Colonic mucosa (tissue), 4 donors: Measurements from ENCODE around the gene NTHL1. TPM values are rescaled to one million over a fixed set of nuclear protein-coding genes. Genes with fewer than 3 reads are reported as not detected.

ENCODE experiments used
- DNase-seq: peaks from one replicate; pipeline ENCODE4 v3.0.0-alpha.2; 2020
- H3K27ac ChIP-seq: fragments of 200-600 bp; one replicate; pipeline ENCODE4 v1.8.0; 2021
- H3K27me3 ChIP-seq: fragments of 200-600 bp; one replicate; pipeline ENCODE4 v1.8.0; 2021
- H3K36me3 ChIP-seq: fragments of 200-600 bp; one replicate; pipeline ENCODE4 v1.8.0; 2021
- H3K4me1 ChIP-seq: fragments of 200-600 bp; one replicate; pipeline ENCODE4 v1.8.0; 2021; ENCODE audit warnings: mild to moderate bottlenecking
- H3K4me3 ChIP-seq: fragments of 200-600 bp; one replicate; pipeline ENCODE4 v1.8.0; 2021
- H3K9ac ChIP-seq, 2 donors: one replicate each; pipeline ENCODE4 v1.7.0; 2013; ENCODE audit warnings: control low read depth in 2 of 2, low read depth in 2 of 2, low read length in 2 of 2
- H3K9me3 ChIP-seq: fragments of 200-600 bp; one replicate; pipeline ENCODE4 v1.8.0; 2021
- CTCF ChIP-seq: fragments of 200-600 bp; IDR thresholded peaks from one replicate; pipeline ENCODE4 v1.8.0; 2022; ENCODE audit warnings: antibody characterized with exemption, mild to moderate bottlenecking
- intact Hi-C: fragments of 100-400 bp; cut with DNase I; formaldehyde crosslinking; loops from one replicate; pipeline ENCODE4 v1.14.1; 2022
- microRNA-seq: library from miRNA; unstranded; fragments of <30 nt; microRNA quantifications from one replicate; pipeline ENCODE4, GENCODE V29; 2019
- total RNA-seq, 2 donors: library from RNA; stranded (reverse); fragmentation: NEBNext Ultra II Directional in 1 of 2; extraction: Animal tissue kit (Norgen Biotek cat#: 25700) in 1 of 2; gene quantifications; one replicate each; pipeline ENCODE4 v1.2.1, GENCODE V29; 2021
- donor health status: healthy.
- donor health status: DM: no; HTN: no; CAD: no.
- donor health status: DM: no; HTN: no; CAD: no.

The NTHL1 gene
- total RNA-seq, 2 donors from 2014 or later, result 30.1 to 96.8 TPM

- Histone ChIP-seq H3K9me3 (no peaks in the 10 kb centered on the region), H3K9ac (no peak overlapping the region), H3K36me3 (peaks cover 5% of the 10 kb centered on the region), H3K27me3 (peaks cover 23% of the 10 kb centered on the region), H3K4me3 (peak overlapping the region; percentile 8), H3K27ac (no peak overlapping the region), H3K4me1 (peaks cover 24% of the 10 kb centered on the region)
- no peak for DNase-seq
- TF ChIP-seq CTCF, result no peak
- intact Hi-C loops, result no loop called here
Measured at GRCh38 chr16:1990101-1990350, 57.6 kb downstream of the NTHL1 start.

Small RNA genes within 50 kb of the gene (microRNA-seq; reads per million reads assigned to microRNA genes)
- gene MIR1225, result 5.0 reads per million

Other genes with a start within 250 kb of the NTHL1 start
- gene HAGH, start 221.0 kb downstream of the NTHL1 start, total RNA-seq, result 10 to 100 TPM; 61.9 to 64.7 TPM
- gene FAHD1, start 220.6 kb downstream of the NTHL1 start, total RNA-seq, result 10 to 100 TPM; 55.5 to 73.9 TPM
- gene MEIOB, start 175.7 kb downstream of the NTHL1 start, total RNA-seq, result under 1 TPM in 1 of 2 donors, not detected in 1; 0.27 TPM
- under 1 TPM; 0.59 to 0.82 TPM for gene HS3ST6, start 129.4 kb downstream of the NTHL1 start, total RNA-seq
- 10 to 100 TPM; 33.0 to 61.2 TPM for gene MSRB1, start 104.6 kb downstream of the NTHL1 start, total RNA-seq
- gene RPL3L, start 93.1 kb downstream of the NTHL1 start, total RNA-seq, result not detected
- gene NDUFB10, start 88.3 kb downstream of the NTHL1 start, total RNA-seq, result 100 to 1,000 TPM; 219 to 272 TPM
- gene RPS2, start 83.0 kb downstream of the NTHL1 start, total RNA-seq, result 1,000 to 10,000 TPM; 1,996 to 2,736 TPM
- not detected for gene RNF151, start 81.0 kb downstream of the NTHL1 start, total RNA-seq
- 10 to 100 TPM; 19.4 to 43.1 TPM for gene TBL3, start 75.8 kb downstream of the NTHL1 start, total RNA-seq
- gene NOXO1, start 66.4 kb downstream of the NTHL1 start, total RNA-seq, result 10 to 100 TPM; 43.9 to 80.1 TPM
- 10 to 100 TPM; 76.6 to 79.5 TPM for gene GFER, start 63.6 kb downstream of the NTHL1 start, total RNA-seq
- 1 to 10 TPM; 1.5 to 1.9 TPM for gene SYNGR3, start 57.9 kb downstream of the NTHL1 start, total RNA-seq
- 10 to 100 TPM; 45.4 to 64.3 TPM for gene ZNF598, start 38.0 kb downstream of the NTHL1 start, total RNA-seq
- gene NPW, start 28.0 kb downstream of the NTHL1 start, total RNA-seq, result 1 to 10 TPM; 3.5 to 3.8 TPM
- 10 to 100 TPM; 64.0 to 77.9 TPM for gene NHERF2, start 20.9 kb downstream of the NTHL1 start, total RNA-seq
- 100 to 1,000 TPM in 1 of 2 donors, 10 to 100 TPM in 1; 75.3 to 143 TPM for gene TSC2, start 151 bp upstream of the NTHL1 start, total RNA-seq
- 10 to 100 TPM; 48.2 to 83.5 TPM for gene PKD1, start 88.1 kb upstream of the NTHL1 start, total RNA-seq
- 10 to 100 TPM; 18.2 to 24.5 TPM for gene RAB26, start 100.8 kb upstream of the NTHL1 start, total RNA-seq
- gene TRAF7, start 107.9 kb upstream of the NTHL1 start, total RNA-seq, result 100 to 1,000 TPM; 102 to 131 TPM
- gene CASKIN1, start 148.8 kb upstream of the NTHL1 start, total RNA-seq, result under 1 TPM; 0.07 to 0.27 TPM
- gene MLST8, start 157.6 kb upstream of the NTHL1 start, total RNA-seq, result 10 to 100 TPM; 26.5 to 53.5 TPM
- gene BRICD5, start 163.0 kb upstream of the NTHL1 start, total RNA-seq, result 10 to 100 TPM in 1 of 2 donors, 1 to 10 TPM in 1; 7.7 to 15.2 TPM
- gene PGP, start 167.0 kb upstream of the NTHL1 start, total RNA-seq, result 10 to 100 TPM; 17.1 to 37.3 TPM
- gene E4F1, start 175.8 kb upstream of the NTHL1 start, total RNA-seq, result 10 to 100 TPM; 19.9 to 37.4 TPM
- gene DNASE1L2, start 188.6 kb upstream of the NTHL1 start, total RNA-seq, result 1 to 10 TPM in 1 of 2 donors, under 1 TPM in 1; 0.85 to 2.4 TPM
- 100 to 1,000 TPM; 109 to 134 TPM for gene ECI1, start 203.8 kb upstream of the NTHL1 start, total RNA-seq
- gene RNPS1, start 220.3 kb upstream of the NTHL1 start, total RNA-seq, result 100 to 1,000 TPM; 108 to 154 TPM